Measurements from ENCODE around the gene LGMN. TPM values are rescaled to one million over a fixed set of nuclear protein-coding genes. Genes with fewer than 3 reads are reported as not detected.

Gene LGMN
- 125 and 130 TPM in 2 replicates for total RNA-seq
- polyA plus RNA-seq = 139 and 169 TPM in 2 replicates

- WGBS (ENCODE audit: low lambda C conversion rate, missing lambda C conversion rate) = under 1% methylated on average over 42 of the region's 50 CpGs
Observed at GRCh38 chr14:92748259-92749016, at the start of gene LGMN. TSS of gene LGMN (minus strand) at chr14:92748627. CDS start at chr14:92732786, 15,841 bp downstream.

DNA sequence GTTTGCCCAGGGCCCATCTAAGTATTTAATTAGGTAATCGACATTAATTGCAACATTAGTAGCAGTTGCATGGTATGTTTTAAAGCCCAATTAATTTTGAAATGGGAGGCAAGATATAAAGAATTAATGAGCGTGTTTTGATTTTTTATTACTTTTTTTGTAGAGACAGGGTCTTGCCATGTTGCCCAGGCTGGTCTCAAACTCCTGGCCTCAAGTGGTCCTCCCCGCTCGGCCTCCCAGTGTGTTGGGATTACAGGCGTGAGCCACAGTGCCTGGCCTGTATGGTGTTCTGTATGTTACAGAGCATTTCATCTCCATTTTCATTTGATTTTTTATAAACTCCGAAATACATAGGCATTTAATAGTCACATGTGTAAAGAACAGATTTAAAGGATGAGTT lies 46.5 kb upstream of the LGMN start:
- Histone ChIP-seq H3K36me3 (replicated peaks; ENCODE audit: insufficient read depth, low read depth) (no peaks in the 10 kb centered on the region), H3K4me3 (peak overlapping the region; percentile 46), H2AFZ (peak overlapping the region; percentile 49), H3K9me2 (replicated peaks; ENCODE audit: insufficient read depth) (no peaks in the 10 kb centered on the region), H3K27ac (peak overlapping the region; percentile 91), H3K27me3 (no peaks in the 10 kb centered on the region), H3K4me1 (ENCODE audit: insufficient read depth) (peaks cover 12% of the 10 kb centered on the region), H4K20me1 (ENCODE audit: insufficient read depth, poor library complexity, severe bottlenecking) (no peaks in the 10 kb centered on the region), H3K4me2 (peak overlapping the region; percentile 94), H3K9me3 (ENCODE audit: low read depth) (no peaks in the 10 kb centered on the region), H3K79me2 (peaks cover 50% of the 10 kb centered on the region)
- no peak for TF ChIP-seq EZH2phosphoT487 (IDR thresholded peaks at IDR 0.05; ENCODE audit: low read depth, severe bottlenecking, unreplicated experiment)
- no peak for TF ChIP-seq CTCF (IDR thresholded peaks at IDR 0.05; ENCODE audit: poor library complexity)
- TF ChIP-seq EZH2 (IDR thresholded peaks at IDR 0.05; ENCODE audit: borderline replicate concordance) = no peak
- no peak for DNase-seq (ENCODE audit: low spot score)
- WGBS (ENCODE audit: low lambda C conversion rate, missing lambda C conversion rate) = 67% methylated on average over 6 of the region's 6 CpGs

More at GRCh38 chr14:92748259-92749016, at the start of gene LGMN:
- Histone ChIP-seq H4K20me1 (ENCODE audit: insufficient read depth, poor library complexity, severe bottlenecking) (no peaks in the 10 kb centered on the region), H3K4me1 (ENCODE audit: insufficient read depth) (no peaks in the 10 kb centered on the region), H3K27me3 (no peaks in the 10 kb centered on the region), H3K4me2 (peak within 1 kb of the TSS; percentile 89), H3K79me2 (peaks cover 34% of the 10 kb centered on the region), H3K36me3 (replicated peaks; ENCODE audit: insufficient read depth, low read depth) (no peaks in the 10 kb centered on the region), H3K9me3 (ENCODE audit: low read depth) (no peaks in the 10 kb centered on the region), H3K27ac (peak within 1 kb of the TSS; percentile 86), H2AFZ (peak within 1 kb of the TSS; percentile 89), H3K4me3 (peak within 1 kb of the TSS; percentile 84), H3K9me2 (replicated peaks; ENCODE audit: insufficient read depth) (no peaks in the 10 kb centered on the region)
- TF ChIP-seq EZH2 (IDR thresholded peaks at IDR 0.05; ENCODE audit: borderline replicate concordance) (no peak), CTCF (IDR thresholded peaks at IDR 0.05; ENCODE audit: poor library complexity) (no peak), EZH2phosphoT487 (IDR thresholded peaks at IDR 0.05; ENCODE audit: low read depth, severe bottlenecking, unreplicated experiment) (no peak)
- DNase-seq (ENCODE audit: low spot score) = peak; percentile 95

GRCh38 chr14:92794547-92794941 lies 46.1 kb upstream of the LGMN start:
- Histone ChIP-seq H3K36me3 (replicated peaks; ENCODE audit: insufficient read depth, low read depth) (no peaks in the 10 kb centered on the region), H3K27me3 (no peaks in the 10 kb centered on the region), H3K27ac (peak overlapping the region; percentile 91), H3K9me2 (replicated peaks; ENCODE audit: insufficient read depth) (no peaks in the 10 kb centered on the region), H2AFZ (peak overlapping the region; percentile 49), H3K4me1 (ENCODE audit: insufficient read depth) (peaks cover 12% of the 10 kb centered on the region), H3K79me2 (peaks cover 46% of the 10 kb centered on the region), H3K9me3 (ENCODE audit: low read depth) (peaks cover 2% of the 10 kb centered on the region), H3K4me2 (peak overlapping the region; percentile 94), H4K20me1 (ENCODE audit: insufficient read depth, poor library complexity, severe bottlenecking) (no peaks in the 10 kb centered on the region), H3K4me3 (peak overlapping the region; percentile 46)
- DNase-seq (ENCODE audit: low spot score) = peak; percentile 34
- no peak for TF ChIP-seq EZH2 (IDR thresholded peaks at IDR 0.05; ENCODE audit: borderline replicate concordance)
- no peak for TF ChIP-seq EZH2phosphoT487 (IDR thresholded peaks at IDR 0.05; ENCODE audit: low read depth, severe bottlenecking, unreplicated experiment)
- WGBS (ENCODE audit: low lambda C conversion rate, missing lambda C conversion rate) = under 1% methylated on average over 19 of the region's 20 CpGs

All from hepatocyte (in vitro differentiated cells).